Islet precursor cell (in vitro differentiated cells): Measurements from ENCODE around the gene PRPF4.
"Not testable (repeated sequence)": the region's sequence is repeated elsewhere in the genome, so short reads cannot be mapped to it uniquely, and the experiment has no call there.

ENCODE experiments used
- DNase-seq: peaks from one replicate; pipeline ENCODE4 v3.0.0-alpha.2; 2018

Gene PRPF4

DNA sequence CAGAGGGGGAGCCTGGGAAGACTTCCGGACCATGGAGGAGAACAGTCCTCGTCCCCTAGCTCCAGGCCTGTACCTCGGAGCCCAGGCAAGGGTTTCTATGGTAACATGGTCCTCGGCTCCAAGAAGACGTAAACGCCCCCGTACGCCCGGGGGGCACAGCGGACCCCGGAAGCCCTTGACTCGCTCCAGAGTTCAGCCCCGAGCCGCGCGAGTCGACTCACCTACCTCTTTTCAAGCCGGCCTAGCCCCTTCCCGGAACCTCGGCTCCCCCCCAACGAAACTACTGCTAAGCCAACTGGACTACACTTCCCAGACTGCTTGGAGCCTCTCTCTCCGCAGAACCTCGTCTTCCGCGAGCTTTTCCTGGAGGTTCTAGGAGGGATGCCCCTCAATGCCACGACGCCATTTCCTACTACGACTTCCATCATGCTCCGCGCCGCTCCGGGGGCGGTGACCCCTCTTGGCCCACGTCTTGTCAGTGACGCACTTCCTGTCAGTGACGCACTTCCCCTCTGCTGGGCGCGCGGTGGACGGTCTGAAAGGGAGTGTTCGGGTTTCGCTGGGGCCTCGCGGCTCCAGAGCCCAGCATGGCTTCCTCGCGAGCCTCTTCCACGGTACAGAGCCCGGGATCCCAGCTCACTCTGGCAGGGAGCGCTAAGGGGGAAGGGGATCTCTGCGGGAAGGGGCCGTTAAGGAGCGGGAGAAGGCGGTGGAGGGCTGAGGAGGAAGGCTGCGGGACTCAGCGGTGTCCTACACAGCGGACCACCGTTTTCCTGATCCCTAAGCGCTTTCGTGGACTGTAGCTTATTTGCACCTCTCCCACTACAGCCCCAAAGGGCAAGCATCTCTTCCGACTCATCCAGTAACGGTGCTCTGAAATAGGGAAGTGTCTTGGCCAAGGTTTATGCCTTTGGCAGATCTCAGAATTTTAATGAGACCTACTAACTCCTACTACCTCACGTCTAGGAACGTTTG lies at the start of gene PRPF4, which contains the start of gene CDC26:
Gene PRPF4 (plus strand): TSS at position 502 of the 975 bp plus-strand sequence. CDS start 86 bp downstream, at position 588.
Gene CDC26 (minus strand): TSS at position 416 of the 975 bp plus-strand sequence. CDS start 3,065 bp downstream, outside the sequence.
- peak; percentile 99 for DNase-seq

DNA sequence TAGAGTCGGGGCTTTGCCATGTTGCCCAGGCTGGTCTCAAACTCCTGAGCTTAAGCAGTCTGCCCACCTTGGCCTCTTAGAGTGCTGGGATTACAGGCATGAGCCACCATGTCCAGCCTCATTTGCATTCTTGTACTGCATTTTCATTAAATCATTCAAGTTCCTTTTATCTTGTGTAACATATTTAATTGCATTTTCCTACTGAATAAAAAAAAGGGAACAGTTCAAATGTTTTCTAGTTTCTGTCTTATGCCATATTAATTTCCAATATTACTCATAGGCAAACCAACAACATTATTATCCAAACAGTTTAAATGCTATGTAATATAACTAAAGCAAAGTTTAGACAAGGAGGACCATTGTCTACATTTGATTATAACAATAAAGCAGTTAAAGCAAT lies 48.0 kb upstream of the PRPF4 start:
- no peak for DNase-seq

DNA sequence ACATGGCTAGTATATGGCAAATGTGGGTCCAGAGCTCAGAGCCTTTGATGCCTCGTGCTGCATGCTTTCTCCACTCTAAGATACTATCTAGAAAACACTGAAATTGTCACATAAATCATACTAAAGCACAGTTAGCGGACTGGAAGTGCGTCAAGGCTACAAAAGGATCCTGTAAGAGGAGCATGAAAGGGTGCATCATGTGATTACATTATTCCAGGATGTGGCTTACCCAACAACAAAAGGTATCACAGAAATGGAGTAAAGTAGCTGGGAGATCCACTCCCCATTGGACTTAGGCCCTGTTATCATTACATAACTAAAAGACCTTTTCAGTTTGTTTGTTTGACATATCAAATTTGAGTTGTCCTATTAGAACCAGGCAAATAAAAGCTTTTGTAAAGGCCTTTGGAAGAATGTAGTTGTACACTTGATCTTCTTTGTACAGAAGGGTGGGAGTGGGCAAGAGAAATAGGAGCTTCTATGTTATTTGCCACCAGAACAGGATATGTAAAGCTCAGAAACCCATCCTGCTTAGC lies 47.3 kb upstream of the PRPF4 start:
- no peak for DNase-seq

DNA sequence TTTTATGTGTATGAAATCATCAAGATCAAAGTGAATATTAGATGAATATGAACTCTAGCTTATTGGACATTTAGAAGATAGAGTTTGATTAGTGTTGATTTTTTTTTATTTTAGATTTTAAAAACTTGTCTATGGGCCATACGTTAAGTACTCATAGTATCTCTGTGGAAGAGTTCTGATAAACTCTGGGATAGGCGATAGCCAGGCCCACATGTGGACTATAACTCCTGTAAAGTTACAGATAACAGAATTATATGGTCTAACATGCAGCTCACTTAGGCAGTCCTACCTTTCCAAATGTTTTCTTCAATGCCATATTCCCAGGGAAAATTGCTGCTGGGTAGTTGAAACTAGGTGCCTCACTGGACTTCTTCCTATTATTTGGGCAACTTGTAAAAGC lies 43.8 kb upstream of the PRPF4 start:
- no peak for DNase-seq

DNA sequence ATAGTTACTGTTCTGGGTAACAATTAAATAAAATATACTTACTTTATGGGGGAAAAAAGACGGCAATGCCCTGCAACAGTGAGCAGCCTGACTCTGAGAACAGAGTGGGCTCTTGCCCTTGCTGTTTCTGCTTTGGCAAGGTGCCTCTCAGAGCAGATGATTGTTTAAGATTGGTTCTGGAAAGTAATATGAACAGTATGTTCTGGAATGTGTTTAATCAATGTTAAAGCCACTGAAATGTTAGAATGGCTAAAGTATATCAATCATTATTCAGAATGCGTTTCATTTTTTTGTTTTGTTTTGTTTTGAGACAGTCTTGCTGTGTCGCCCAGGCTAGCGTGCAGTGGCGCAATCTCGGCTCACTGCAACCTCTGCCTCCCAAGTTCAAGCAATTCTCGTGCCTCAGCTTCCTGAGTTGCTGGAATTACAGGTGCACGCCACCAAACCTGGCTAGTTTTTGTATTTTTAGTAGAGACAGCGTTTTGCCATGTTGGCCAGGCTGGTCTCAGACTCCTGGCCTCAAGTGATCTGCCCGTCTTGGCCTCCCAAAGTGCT lies 39.7 kb upstream of the PRPF4 start:
- not testable (repeated sequence) for DNase-seq

DNA sequence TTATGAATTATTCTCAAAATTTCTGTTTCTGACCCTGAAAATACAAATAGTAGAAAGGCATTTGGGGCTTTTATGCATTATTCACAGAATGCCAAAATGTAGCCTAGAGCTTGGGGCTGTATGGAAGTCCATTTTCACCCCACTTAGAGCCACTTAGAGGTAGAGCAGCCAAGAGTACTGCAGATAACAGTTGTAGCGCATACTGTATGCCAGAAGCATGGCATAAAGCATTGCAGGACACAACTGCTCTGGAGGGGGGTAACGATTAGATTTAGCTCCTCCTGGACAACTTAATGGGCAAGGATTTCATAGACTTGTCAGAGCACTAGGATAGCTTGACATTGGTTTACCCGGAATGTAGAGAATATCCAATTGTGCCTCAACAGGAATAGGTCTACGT lies 38.4 kb upstream of the PRPF4 start:
- no peak for DNase-seq

DNA sequence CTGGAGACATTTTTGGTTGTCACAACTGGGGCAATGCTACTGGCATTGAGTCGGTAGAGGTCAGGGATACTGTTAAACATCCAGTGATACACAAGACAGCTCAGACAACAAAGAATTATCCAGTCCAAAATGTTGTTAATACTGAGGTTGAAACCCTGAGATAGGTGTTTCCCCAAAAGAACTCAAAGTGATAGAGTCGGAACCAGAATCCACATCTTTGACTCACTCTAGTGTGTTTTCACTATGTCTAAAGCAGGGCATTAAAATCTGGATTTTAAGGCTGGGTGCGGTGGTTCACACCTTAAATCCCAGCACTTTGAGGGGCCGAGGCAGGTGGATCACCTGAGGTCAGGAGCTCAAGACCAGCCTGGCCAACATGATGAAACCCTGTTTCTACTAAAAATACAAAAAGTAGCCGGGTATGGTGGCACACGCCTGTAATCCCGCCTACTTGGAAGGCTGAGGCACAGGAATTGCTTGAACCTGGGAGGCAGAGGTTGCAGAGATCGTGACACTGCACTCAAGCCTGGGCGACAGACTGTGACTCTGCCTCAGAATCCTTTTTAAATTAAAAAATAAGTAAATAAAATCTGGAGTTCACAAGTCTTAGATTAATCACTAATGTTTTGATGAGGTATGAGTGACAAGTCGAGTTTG lies 37.1 kb upstream of the PRPF4 start:
- no peak for DNase-seq

DNA sequence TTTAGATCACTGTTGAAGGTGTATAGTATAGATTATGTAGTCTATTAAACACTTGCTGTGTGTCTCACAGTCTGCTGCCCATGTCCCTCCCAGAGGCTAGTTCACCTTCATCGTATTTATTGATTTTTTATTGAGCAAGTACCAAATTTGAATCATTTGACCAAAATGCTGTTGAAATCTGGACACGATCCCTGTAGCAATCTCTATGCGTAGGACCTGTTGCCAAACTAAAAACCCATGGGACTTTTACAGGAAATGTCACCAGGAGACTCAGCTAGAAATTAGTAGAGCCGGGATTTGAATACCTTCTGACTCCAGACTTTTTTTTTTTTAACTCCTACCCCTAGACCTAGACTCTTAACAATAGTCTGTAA lies 36.6 kb upstream of the PRPF4 start:
- DNase-seq: no peak

DNA sequence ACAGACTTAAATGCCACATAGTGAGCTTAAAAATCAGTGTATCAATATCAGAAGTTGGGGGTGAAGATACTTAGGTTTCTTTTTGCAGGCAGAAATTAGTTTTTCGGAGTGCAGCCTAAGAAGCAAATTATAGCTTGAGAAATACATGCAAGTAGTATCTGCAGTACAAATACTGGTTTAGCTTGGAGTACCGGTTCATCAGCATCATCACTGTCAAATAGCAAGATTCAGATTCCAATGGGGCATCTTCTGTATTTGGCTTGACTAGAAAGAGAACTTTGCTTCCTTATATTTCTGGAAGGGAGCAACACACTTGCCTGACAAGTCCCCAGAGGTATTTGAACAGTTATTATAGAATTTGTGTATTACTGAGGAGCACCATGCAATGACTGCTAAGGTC lies 34.3 kb upstream of the PRPF4 start:
- DNase-seq: no peak

DNA sequence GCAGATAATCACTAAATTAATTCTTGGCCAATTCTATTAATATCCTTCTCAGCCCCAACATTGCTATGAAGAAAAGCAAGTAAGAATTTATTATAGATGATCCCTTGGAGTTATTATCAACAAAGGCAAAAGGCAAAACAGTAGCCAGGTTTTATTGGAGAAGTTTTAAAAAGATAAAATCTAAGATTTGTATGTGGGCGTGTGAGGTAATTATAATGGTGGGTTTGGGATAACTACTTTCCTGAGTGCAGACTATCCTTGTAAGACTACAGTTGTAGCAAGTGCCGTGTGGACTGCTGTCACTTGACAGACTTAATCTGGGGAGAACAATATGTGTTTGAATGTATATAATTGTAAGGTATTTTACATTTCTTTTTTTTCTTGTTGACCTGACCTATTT lies 30.9 kb upstream of the PRPF4 start:
- DNase-seq: no peak

DNA sequence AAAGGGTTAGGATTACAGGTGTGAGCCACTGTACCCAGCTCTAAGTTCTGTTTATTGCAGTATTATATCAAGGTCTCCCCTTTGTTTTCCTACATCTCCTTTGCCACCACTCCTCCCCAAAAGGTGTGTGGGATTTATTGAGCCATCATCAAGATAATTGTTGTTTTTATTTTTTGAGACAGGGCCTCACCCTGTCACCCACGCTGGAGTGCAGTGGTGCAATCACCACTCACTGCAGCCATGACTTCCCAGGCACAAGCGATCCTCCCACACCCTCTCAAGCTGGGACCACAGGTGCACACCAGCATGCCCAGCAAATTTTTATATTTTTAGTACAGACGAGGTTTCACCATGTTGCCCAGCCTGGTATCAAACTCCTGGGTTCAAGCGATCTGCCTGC lies 29.6 kb upstream of the PRPF4 start:
- DNase-seq: no peak

DNA sequence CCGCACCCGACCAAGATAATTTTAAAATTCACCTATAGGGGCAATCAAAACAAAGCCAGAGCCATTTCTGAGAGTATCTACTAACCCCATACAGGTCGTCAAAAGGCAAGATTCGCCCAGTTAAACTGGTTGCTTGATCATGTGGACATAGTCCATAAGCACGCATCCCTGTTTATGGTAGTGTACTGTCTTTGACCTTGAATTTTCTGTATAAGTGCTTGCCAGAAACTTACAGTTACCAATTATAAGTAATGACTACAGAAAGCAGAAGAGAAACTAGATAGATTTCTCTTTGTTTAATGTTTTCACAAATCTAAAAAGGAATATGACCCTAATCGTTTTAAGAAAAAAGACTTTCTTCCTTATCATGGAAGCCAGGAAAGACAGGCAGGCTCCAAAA lies 28.5 kb upstream of the PRPF4 start:
- DNase-seq: no peak

DNA sequence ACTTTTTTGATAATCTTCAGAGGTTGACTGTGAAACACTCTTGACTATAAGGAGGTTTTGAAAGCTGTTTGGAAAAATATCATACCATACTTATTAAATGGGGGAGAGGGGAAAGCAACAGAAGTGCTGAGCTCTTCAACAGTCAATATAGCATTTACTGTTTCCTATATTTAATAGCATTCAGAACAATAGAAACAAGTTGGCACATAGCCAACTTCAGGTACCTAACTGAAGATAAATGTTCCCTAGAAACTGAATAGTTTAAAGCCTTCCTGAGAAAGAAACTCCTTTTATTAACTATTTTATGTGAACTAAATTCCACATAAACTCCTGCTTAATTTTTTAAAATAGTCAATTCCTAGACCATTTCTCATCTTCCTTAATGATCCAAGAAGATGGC lies 27.8 kb upstream of the PRPF4 start:
- DNase-seq: no peak

DNA sequence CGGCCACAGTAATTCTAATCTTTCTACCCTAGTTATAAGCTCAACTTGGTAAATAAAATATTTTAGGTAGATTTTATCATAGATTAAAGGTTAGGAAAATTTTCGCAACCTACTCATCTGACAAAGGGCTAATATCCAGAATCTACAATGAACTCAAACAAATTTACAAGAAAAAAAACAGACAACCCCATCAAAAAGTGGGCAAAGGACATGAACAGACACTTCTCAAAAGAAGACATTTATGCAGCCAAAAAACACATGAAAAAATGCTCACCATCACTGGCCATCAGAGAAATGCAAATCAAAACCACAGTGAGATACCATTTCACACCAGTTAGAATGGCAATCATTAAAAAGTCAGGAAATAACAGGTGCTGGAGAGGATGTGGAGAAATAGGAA lies 25.8 kb upstream of the PRPF4 start:
- DNase-seq: not testable (repeated sequence)

DNA sequence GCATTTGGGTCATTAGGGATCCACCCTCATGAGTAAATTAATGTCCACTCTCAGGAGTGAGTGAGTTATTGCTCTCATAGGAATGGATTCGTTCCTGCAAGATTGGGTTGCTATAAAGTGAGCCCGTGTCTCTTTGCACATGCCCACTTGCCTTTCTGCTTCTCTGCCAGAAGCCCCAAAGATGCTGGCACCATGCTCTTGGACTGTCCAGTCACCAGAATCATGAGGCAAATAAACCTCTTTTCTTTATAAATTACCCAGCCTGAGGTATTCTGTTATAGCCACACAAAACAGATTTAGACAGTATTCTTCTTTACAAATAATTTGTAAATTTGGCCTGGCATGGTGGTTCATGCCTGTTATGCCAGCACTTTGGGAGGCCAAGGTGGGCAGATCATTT lies 24.7 kb upstream of the PRPF4 start:
- no peak for DNase-seq

DNA sequence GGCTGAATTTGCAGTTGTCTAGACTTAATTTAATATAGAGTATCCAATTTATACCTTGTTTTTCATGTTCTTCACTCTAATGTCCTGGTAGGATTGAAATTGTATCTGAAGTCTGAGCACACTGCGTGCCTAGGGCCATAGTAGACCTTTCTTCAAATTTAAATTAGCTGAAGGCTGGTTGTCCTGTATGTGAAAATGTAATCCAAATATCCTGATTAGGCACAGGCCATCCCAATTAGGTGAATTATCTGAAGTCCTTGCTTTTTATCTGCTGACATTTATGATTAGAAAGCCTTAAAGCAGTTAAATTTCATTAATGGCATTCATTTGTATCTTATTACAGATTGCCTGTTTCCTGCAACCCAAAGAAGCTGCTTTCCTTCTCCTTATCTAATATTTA lies 20.5 kb upstream of the PRPF4 start:
- no peak for DNase-seq

DNA sequence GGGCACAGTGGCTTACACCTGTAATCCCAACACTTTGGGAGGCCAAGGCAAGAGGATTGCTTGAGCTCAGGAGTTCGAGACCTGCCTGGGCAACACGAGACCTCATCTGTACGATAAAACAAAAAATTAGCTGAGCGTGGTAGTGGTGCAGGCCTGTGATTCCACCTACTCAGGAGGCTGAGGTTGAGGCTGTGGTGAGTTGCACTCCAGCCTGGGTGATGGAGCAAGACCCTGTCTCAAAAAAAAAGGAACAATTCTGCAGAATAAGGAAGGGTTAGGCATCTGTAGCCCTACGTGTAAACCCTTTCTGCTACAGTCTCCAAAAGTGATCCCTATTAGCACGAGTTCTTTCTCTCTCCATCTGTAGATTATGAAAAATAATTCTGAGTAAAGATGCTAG lies 20.0 kb upstream of the PRPF4 start:
- no peak for DNase-seq

DNA sequence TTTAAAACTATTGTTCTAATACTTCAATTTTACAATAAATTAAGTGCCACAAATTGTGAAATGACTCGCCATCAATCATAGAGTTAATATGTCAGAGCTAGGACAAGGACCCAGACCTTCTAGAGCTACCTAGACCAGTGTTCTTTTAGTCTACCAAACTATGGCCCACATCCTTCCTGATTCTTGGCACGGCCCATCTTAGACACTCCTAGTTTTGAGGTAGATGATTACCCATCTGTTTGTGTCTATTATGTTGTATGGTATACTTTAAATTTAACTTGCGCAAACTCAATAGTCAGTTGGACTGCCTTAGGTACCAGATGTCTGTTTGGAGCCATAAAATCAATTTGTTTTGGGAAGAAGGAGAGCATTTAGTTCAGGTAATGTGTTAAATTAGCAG lies 17.6 kb upstream of the PRPF4 start:
- DNase-seq: no peak

DNA sequence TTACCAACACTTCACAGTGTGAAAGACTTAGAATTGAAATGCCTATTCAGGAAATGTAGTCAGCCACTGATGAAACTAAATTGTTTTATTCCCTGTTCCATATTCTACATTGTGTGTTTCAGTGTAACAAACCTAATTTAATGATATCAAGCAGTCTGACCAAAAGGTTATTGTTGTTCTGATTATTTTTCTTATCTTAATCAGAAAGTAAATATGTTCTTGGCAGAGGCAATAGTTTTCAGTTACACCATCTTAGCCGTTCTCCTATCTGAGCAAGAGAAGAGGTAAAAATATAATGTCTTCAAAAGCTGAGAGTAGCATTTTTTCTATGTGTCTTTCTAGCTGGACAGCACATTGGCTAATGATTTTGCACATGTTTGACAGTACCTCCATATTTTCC lies 17.2 kb upstream of the PRPF4 start:
- no peak for DNase-seq

DNA sequence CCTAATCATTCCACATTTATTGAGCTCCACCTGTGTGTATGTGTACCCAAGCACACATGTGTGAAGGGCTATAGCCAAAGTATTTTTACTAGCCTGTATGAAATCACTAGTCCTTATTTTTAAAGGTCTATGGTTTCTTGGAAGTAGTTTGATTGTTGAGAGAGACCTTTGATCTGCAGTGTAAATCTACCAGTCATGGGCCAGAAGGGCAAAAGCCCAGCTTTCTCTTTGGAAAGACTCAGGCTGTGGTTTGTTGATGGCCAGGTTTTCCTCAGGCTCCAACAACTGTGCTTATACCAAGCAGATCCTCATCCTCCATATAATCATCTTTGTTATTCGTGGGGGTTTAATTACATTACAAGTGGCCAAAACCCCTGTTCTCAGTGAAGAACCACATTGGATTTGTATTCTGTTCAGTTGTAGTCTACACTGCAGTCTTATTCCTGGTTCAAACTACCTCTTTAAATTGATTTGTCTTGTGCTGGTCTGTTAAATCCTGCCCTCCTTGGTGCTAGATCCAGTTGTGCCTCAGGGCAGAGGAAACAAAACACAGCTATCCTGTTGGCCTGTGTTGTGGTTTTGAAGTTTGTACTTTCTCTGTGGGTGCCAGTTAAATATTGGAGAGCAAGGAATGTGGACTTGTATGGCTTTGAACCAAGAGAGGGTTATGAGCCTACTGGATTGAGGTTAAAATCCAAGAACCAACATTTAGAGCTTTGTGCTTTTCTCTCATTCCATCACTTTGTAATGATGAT lies 13.4 kb upstream of the PRPF4 start:
- DNase-seq: peak; percentile 58

DNA sequence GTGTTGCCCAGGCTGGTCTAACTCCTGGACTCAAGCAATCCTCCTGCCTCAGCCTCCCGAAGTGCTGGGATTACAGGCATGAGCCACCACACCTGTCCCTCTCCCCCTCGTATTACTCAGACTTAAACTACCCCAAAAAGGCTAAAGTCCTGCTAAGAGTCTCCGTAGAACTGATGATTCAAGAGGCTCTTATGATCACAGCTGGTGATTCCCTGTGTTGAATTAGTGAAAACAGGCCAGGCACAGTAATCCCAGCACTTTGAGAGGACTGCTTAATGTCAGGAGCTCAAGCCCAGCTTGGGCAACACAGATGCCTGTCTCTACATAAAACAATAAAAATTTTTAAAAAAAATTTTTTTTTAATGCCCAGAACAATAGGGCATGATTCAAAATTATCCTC lies 9.3 kb upstream of the PRPF4 start:
- DNase-seq: no peak

DNA sequence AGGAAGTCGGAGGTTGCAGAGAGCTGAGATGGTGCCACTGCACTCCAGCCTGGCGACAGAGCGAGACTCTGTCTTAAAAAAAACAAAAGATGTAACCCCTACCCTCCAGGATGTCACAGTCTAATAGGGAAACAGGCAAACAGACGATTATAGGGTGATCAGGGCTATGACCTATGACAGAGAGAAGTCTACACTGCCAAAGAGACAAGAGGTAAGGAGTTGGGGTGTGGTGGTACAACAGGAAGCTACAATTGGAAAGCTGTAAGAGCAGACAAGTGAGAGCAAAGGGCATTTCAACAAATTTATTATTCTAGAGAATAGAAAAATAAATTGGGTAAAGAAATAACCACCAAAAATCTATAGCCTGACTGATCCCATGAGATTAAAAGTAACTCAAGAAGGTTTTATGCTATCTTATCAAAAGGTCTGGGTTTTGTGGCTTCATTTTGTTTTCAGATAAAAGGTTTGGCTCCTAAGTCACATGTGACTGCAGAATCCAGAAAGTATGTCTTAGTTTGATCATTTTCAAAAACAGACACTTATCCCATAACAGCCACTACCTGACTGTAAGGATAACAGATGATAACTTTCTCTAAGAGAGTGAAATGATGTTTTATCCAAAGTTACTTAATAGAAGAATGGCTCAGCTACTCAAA lies 7.4 kb upstream of the PRPF4 start:
- no peak for DNase-seq
